Right atrium auricular region (tissue), 2 donors: ENCODE measurements around the gene ZCCHC3. TPM values are rescaled to one million over a fixed set of nuclear protein-coding genes. Genes with fewer than 3 reads are reported as not detected.
"Not testable (repeated sequence)": the region's sequence is repeated elsewhere in the genome, so short reads cannot be mapped to it uniquely, and the experiment has no call there.

Experiments used
- DNase-seq: peaks from one replicate; pipeline ENCODE4 v3.0.0-alpha.2; 2019; ENCODE audit warnings: low spot score
- H3K27ac ChIP-seq, 2 donors: fragments of 200-600 bp; sonication (generic); 1 replicate in 1 of 2; 2 replicates in 1 of 2; pipeline ENCODE4 v1.5.1; 2016 to 2019
- H3K27me3 ChIP-seq, 2 donors: fragments of 200-600 bp; sonication (generic); one replicate each; pipeline versions ENCODE4 v1.5.1 to v1.6.0; 2017 to 2019
- H3K36me3 ChIP-seq: fragments of 200-600 bp; sonication (generic); one replicate; pipeline ENCODE4 v1.5.1; 2016
- H3K4me1 ChIP-seq, 2 donors: fragments of 200-600 bp; sonication (generic); one replicate each; pipeline versions ENCODE4 v1.5.1 to v1.6.0; 2017 to 2019
- H3K4me3 ChIP-seq, 2 donors: fragments of 200-600 bp; sonication (generic); 1 replicate in 1 of 2; 2 replicates in 1 of 2; pipeline ENCODE4 v1.5.1; 2017 to 2019; ENCODE audit warnings: mild to moderate bottlenecking in 1 of 2, moderate library complexity in 1 of 2
- H3K9me3 ChIP-seq, 2 donors: fragments of 200-600 bp; sonication (generic); one replicate each; pipeline ENCODE4 v1.5.1; 2019
- total RNA-seq, 2 donors: library from RNA; depleted of rRNA; stranded (reverse); fragments of >200 nt; gene quantifications; one replicate each; pipeline ENCODE4 v1.1.0, GENCODE V29; 2016
- TF ChIP-seq, protein P1 (sequence below), 2 donors: fragments of 200-600 bp; sonication (generic); IDR thresholded peaks; one replicate each; pipeline ENCODE4 v1.5.1; 2019; ENCODE audit warnings: antibody characterized with exemption in 2 of 2

ZCCHC3 gene
- total RNA-seq, 2 donors from 2014 or later, result 10.2 to 14.4 TPM

GRCh38 chr20:330233-331149 lies 33.1 kb downstream of the ZCCHC3 start:
- no peak overlapping the region for H3K27ac ChIP-seq
- DNase-seq, result no peak
- no peak overlapping the region for H3K4me3 ChIP-seq
- peaks cover 0 to 31% of the 10 kb centered on the region in 2 donors for H3K4me1 ChIP-seq
- H3K9me3 ChIP-seq, result no peaks in the 10 kb centered on the region
- H3K27me3 ChIP-seq, result no peaks in the 10 kb centered on the region
- H3K36me3 ChIP-seq, result no peaks in the 10 kb centered on the region
- TF ChIP-seq, protein P1, sequence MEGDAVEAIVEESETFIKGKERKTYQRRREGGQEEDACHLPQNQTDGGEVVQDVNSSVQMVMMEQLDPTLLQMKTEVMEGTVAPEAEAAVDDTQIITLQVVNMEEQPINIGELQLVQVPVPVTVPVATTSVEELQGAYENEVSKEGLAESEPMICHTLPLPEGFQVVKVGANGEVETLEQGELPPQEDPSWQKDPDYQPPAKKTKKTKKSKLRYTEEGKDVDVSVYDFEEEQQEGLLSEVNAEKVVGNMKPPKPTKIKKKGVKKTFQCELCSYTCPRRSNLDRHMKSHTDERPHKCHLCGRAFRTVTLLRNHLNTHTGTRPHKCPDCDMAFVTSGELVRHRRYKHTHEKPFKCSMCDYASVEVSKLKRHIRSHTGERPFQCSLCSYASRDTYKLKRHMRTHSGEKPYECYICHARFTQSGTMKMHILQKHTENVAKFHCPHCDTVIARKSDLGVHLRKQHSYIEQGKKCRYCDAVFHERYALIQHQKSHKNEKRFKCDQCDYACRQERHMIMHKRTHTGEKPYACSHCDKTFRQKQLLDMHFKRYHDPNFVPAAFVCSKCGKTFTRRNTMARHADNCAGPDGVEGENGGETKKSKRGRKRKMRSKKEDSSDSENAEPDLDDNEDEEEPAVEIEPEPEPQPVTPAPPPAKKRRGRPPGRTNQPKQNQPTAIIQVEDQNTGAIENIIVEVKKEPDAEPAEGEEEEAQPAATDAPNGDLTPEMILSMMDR (IDR thresholded peaks at IDR 0.05), result peak; percentile 66 to 87

GRCh38 chr20:334578-334977 lies 37.2 kb downstream of the ZCCHC3 start:
- Histone ChIP-seq H3K27me3 (no peaks in the 10 kb centered on the region), H3K9me3 (no peaks in the 10 kb centered on the region), H3K4me1 (peaks cover 0 to 7% of the 10 kb centered on the region in 2 donors), H3K36me3 (no peaks in the 10 kb centered on the region), H3K4me3 (no peak overlapping the region), H3K27ac (no peak overlapping the region)
- TF ChIP-seq, protein P1 (IDR thresholded peaks at IDR 0.05), result no peak
- DNase-seq, result no peak

DNA sequence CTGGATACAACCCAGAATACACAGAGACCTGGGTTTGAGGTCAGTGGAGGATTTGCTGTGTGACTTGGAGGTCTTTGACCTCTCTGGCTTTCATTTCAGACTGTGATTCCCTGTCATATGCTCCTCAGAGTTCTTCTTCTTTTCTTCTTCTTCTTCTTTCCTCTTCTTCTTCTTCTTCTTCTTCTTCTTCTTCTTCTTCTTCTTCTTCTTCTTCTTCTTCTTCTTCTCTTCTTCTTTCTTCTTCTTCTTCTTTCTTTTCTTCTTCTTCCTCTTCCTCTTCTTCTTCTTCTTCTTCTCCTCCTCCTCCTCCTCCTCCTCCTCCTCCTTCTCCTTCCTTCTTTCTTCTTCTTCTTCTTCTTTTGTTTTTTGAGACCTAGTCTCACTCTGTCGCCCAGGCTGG lies 38.7 kb downstream of the ZCCHC3 start:
- H3K4me1 ChIP-seq, H3K36me3 ChIP-seq, H3K27ac ChIP-seq, H3K9me3 ChIP-seq, DNase-seq, H3K27me3 ChIP-seq, H3K4me3 ChIP-seq: not testable (repeated sequence)

GRCh38 chr20:341682-342081 lies 44.3 kb downstream of the ZCCHC3 start:
- H3K36me3 ChIP-seq, result no peaks in the 10 kb centered on the region
- no peak overlapping the region for H3K4me3 ChIP-seq
- no peak overlapping the region for H3K27ac ChIP-seq
- H3K9me3 ChIP-seq, result peaks cover 0 to 5% of the 10 kb centered on the region in 2 donors
- no peak for DNase-seq
- TF ChIP-seq, protein P1 (IDR thresholded peaks at IDR 0.05), result no peak
- H3K4me1 ChIP-seq, result peaks cover 0 to 10% of the 10 kb centered on the region in 2 donors
- H3K27me3 ChIP-seq, result no peaks in the 10 kb centered on the region

- H3K9me3 ChIP-seq, result peaks cover 0 to 5% of the 10 kb centered on the region in 2 donors
- H3K4me1 ChIP-seq, result peaks cover 0 to 11% of the 10 kb centered on the region in 2 donors
- H3K27me3 ChIP-seq, result no peaks in the 10 kb centered on the region
- no peaks in the 10 kb centered on the region for H3K36me3 ChIP-seq
- TF ChIP-seq, protein P1 (IDR thresholded peaks at IDR 0.05), result no peak
- DNase-seq, result no peak
- H3K4me3 ChIP-seq, result no peak overlapping the region
- no peak overlapping the region for H3K27ac ChIP-seq
Observed at GRCh38 chr20:343107-343506, 45.7 kb downstream of the ZCCHC3 start.

- Histone ChIP-seq H3K9me3 (peaks cover 0 to 5% of the 10 kb centered on the region in 2 donors), H3K27me3 (no peaks in the 10 kb centered on the region), H3K27ac (peak overlapping the region; percentile 94 to 95), H3K4me1 (peaks cover 0 to 19% of the 10 kb centered on the region in 2 donors), H3K36me3 (no peaks in the 10 kb centered on the region), H3K4me3 (peak overlapping the region; percentile 51 to 84)
- TF ChIP-seq, protein P1 (IDR thresholded peaks at IDR 0.05), result no peak
- DNase-seq, result no peak
Observed at GRCh38 chr20:346033-346639, 48.8 kb downstream of the ZCCHC3 start.
